Measurements from ENCODE around the gene DPF3.

The DPF3 gene

DNA sequence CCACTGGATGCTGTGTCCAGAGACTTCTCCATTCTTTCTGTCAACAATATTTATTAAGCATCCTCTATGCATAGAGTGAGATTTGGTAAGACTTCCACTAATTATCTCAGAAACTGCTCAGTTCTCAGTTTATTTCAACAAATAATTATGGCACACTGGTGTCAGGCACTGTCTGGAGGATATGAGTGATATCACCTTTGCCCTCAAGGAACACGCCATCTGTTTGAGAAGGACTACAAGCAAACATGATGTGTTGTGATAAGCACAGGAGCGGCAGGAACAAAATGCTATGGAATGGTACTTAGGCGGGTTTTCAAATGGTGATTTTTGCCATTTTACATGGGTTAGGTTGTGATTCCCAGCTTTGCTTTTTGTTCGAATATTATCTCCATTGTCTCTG, 229.2 kb downstream of the DPF3 start:
- Histone ChIP-seq H3K27me3 (replicated peaks; ENCODE audit: control insufficient read depth, insufficient read depth, low read length) (no peaks in the 10 kb centered on the region), H3K36me3 (ENCODE audit: control insufficient read depth, insufficient read depth, low read length, severe bottlenecking) (no peaks in the 10 kb centered on the region)

DNA sequence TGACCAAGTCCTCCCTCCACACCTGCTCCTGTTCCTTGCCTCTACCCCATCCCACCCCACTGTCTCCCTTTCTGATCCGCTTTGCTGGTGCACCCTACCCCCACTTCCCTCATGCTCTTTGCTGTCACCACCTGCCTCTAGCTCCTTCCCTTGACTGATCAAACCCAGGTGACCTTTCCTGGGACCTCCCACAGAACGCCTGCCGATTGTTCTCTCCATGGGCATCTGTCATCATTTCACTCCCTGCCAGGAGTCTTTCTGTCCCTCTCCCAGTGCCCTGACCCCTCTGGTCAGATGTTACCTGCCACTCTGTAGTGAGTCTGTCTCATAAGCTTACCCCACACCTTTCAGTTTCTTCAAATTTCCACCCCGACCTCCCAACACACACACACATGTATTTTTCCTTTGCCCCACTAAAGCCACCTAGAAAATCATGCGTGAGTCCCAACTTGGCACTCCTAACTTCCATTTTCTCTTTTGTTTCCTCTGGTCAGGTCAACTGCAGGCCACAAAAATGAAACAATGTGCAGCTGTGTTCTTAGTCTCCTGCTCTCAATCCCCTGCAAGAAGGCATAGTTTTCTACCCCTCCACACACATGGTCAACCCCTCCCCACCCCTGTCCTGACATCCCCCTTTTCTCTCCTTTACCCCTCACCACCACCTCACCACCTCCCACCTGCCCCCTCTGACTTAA, 229.8 kb downstream of the DPF3 start:
- Histone ChIP-seq H3K27me3 (replicated peaks; ENCODE audit: control insufficient read depth, insufficient read depth, low read length) (no peaks in the 10 kb centered on the region), H3K9ac (ENCODE audit: low read length) (no peak overlapping the region), H3K9me3 (ENCODE audit: control insufficient read depth, low read length) (no peaks in the 10 kb centered on the region), H3K4me3 (ENCODE audit: low read length) (no peak overlapping the region), H3K4me1 (ENCODE audit: control insufficient read depth, insufficient read depth, low read length) (peaks cover 13% of the 10 kb centered on the region), H3K36me3 (ENCODE audit: control insufficient read depth, insufficient read depth, low read length, severe bottlenecking) (no peaks in the 10 kb centered on the region)
- DNase-seq (ENCODE audit: low read depth) = no peak

More for the DNA sequence above, 229.2 kb downstream of the DPF3 start:
- DNase-seq (ENCODE audit: low read depth) = no peak
- Histone ChIP-seq H3K9ac (ENCODE audit: low read length) (no peak overlapping the region), H3K9me3 (ENCODE audit: control insufficient read depth, low read length) (no peaks in the 10 kb centered on the region), H3K4me1 (ENCODE audit: control insufficient read depth, insufficient read depth, low read length) (peaks cover 13% of the 10 kb centered on the region), H3K4me3 (ENCODE audit: low read length) (no peak overlapping the region)

DNA sequence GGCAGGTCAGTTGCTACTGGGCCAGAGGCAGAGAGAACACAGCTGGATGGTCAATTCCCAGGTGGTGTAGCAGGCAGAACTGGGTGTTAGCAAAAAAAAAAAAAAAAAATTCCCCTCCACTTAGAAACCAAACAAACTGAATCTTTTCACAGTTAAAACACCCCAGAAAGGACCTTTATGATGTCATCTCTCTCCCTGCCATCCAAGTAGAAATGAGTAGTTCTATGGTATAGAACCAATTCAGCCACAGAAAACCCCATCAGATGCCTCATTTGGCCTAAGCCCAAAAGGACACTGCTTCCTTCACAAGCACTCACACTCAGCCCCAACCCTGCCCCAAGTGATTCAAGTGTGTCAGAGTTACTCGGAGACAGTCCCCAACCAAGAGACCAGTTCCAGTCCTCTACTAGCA, 230.8 kb downstream of the DPF3 start:
- H3K36me3 ChIP-seq (ENCODE audit: control insufficient read depth, insufficient read depth, low read length, severe bottlenecking) = no peaks in the 10 kb centered on the region
- H3K4me1 ChIP-seq (ENCODE audit: control insufficient read depth, insufficient read depth, low read length) = peaks cover 13% of the 10 kb centered on the region
- H3K27me3 ChIP-seq (replicated peaks; ENCODE audit: control insufficient read depth, insufficient read depth, low read length) = no peaks in the 10 kb centered on the region
- no peak overlapping the region for H3K9ac ChIP-seq (ENCODE audit: low read length)
- no peak for DNase-seq (ENCODE audit: low read depth)
- H3K4me3 ChIP-seq (ENCODE audit: low read length) = no peak overlapping the region
- H3K9me3 ChIP-seq (ENCODE audit: control insufficient read depth, low read length) = no peaks in the 10 kb centered on the region

DNA sequence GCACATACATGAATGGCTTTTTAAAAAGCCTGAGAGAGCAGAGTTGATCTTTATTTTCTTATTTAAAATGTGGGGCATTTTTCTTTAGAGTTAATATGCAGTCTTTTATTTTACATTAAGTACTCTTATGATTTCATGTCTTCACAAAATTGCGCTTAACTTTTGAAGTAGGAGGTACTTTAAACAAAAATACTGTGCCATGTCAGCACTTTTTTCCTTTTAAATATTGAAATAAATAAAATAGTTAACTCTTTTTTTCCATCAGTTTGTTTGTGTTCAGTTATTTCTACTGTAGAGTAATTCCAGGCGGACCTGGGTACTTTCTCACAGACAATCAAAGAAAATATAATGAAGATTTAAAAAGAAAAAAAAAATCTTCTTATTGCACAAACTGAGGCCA, 231.7 kb downstream of the DPF3 start:
- Histone ChIP-seq H3K4me1 (ENCODE audit: control insufficient read depth, insufficient read depth, low read length) (peaks cover 15% of the 10 kb centered on the region), H3K9ac (ENCODE audit: low read length) (no peak overlapping the region), H3K4me3 (ENCODE audit: low read length) (no peak overlapping the region), H3K9me3 (ENCODE audit: control insufficient read depth, low read length) (no peaks in the 10 kb centered on the region), H3K27me3 (replicated peaks; ENCODE audit: control insufficient read depth, insufficient read depth, low read length) (no peaks in the 10 kb centered on the region), H3K36me3 (ENCODE audit: control insufficient read depth, insufficient read depth, low read length, severe bottlenecking) (no peaks in the 10 kb centered on the region)
- DNase-seq (ENCODE audit: low read depth) = no peak

DNA sequence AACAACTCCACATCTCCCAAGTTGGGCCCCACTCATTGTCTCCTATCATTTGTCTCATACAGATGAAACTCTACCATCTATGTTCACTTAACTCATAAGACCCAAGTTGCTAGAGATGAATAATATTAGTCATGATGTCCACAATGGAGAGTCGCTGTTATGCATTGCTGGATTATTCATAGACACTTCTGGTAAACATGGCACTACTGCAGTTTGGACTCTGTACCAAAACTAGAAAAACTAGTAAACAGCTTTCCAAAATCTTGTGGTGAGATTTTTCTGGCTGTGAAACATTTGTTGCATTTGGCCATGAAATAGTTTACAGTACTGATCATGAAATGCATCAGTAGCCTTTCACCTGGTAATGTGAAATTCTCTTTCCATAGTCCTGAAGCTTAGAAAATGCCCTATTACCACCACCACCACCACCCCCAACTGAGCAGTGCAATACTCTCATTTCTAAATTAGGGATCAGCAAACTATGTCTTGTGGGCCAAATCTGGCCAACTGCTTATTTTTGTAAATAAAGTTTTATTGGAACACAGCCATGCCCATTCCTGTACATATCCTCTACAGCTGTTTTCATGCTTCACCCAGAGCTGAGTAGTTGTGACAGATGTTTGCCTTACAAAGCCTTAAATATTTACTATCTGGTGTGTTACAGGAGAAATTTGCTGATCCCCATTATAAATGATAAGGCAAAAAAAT, 236.5 kb downstream of the DPF3 start:
- no peak overlapping the region for H3K4me3 ChIP-seq (ENCODE audit: low read length)
- H3K4me1 ChIP-seq (ENCODE audit: control insufficient read depth, insufficient read depth, low read length) = peaks cover 7% of the 10 kb centered on the region
- peak; percentile 42 for DNase-seq (ENCODE audit: low read depth)
- H3K36me3 ChIP-seq (ENCODE audit: control insufficient read depth, insufficient read depth, low read length, severe bottlenecking) = no peaks in the 10 kb centered on the region
- H3K9ac ChIP-seq (ENCODE audit: low read length) = no peak overlapping the region
- H3K9me3 ChIP-seq (ENCODE audit: control insufficient read depth, low read length) = no peaks in the 10 kb centered on the region
- no peaks in the 10 kb centered on the region for H3K27me3 ChIP-seq (replicated peaks; ENCODE audit: control insufficient read depth, insufficient read depth, low read length)

DNA sequence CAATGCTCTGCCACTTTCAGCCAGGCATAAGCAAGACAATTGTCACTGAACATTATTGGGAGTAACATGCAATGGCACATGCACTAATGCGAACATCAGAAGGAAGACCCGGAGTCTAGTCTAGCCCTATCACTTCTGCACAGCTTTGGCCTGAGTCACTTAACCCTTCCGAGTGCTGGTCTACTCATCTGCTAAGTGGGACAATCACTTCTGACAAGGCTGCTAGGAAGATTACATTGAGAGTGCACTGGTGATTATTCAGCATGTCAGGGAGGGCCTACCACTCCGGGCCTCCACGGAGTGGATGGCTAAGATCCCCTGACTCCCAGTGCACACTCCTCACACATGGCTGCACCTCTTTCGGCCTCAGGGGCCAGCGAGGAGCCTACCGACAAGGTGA, 240.9 kb downstream of the DPF3 start:
- Histone ChIP-seq H3K27me3 (replicated peaks; ENCODE audit: control insufficient read depth, insufficient read depth, low read length) (no peaks in the 10 kb centered on the region), H3K9ac (ENCODE audit: low read length) (no peak overlapping the region), H3K4me3 (ENCODE audit: low read length) (no peak overlapping the region), H3K9me3 (ENCODE audit: control insufficient read depth, low read length) (no peaks in the 10 kb centered on the region), H3K4me1 (ENCODE audit: control insufficient read depth, insufficient read depth, low read length) (peaks cover 17% of the 10 kb centered on the region), H3K36me3 (ENCODE audit: control insufficient read depth, insufficient read depth, low read length, severe bottlenecking) (no peaks in the 10 kb centered on the region)
- no peak for DNase-seq (ENCODE audit: low read depth)

DNA sequence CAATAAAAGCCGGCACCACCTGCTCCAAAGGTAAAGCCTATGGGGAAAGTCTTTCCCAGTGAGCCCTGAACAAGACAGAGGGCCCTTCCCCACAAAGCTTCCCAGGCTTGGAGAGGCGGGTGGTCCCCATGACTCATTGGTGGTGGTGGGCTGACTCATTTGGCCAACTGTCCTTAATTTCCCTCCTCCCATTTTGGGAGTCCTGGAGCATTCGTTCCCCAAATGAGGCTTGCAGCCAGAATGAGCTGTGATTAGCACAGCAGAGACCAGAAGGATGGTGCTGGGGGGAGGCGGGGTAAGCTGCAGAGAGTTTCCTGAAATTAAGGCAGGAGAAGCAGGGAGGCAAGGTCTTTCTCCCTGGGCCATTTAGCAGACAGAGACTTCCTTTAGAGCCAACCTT, 241.7 kb downstream of the DPF3 start:
- H3K36me3 ChIP-seq (ENCODE audit: control insufficient read depth, insufficient read depth, low read length, severe bottlenecking) = no peaks in the 10 kb centered on the region
- DNase-seq (ENCODE audit: low read depth) = no peak
- H3K9ac ChIP-seq (ENCODE audit: low read length) = no peak overlapping the region

DNA sequence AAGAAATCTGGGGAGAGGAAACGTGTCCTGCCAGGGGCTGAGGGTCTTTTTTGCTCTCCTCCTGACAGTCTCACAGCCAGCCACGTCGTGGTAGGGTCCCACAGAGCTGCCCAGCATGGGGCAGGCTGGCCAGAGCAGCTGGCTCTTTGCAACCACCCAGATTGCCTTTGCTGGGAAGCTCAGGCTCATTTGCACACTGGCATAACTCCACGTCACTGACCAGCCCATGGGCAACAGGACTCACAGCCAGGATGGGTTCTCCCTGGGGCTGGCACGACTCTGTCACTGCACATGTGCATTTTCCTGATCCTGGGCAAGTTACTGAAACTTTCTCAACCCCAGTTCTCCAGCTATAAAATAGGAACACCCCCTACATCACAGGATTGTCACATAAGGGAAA, 242.2 kb downstream of the DPF3 start:
- H3K4me1 ChIP-seq (ENCODE audit: control insufficient read depth, insufficient read depth, low read length) = peaks cover 17% of the 10 kb centered on the region
- H3K27me3 ChIP-seq (replicated peaks; ENCODE audit: control insufficient read depth, insufficient read depth, low read length) = no peaks in the 10 kb centered on the region
- H3K36me3 ChIP-seq (ENCODE audit: control insufficient read depth, insufficient read depth, low read length, severe bottlenecking) = no peaks in the 10 kb centered on the region
- DNase-seq (ENCODE audit: low read depth) = no peak
- H3K9ac ChIP-seq (ENCODE audit: low read length) = no peak overlapping the region
- H3K4me3 ChIP-seq (ENCODE audit: low read length) = no peak overlapping the region
- H3K9me3 ChIP-seq (ENCODE audit: control insufficient read depth, low read length) = no peaks in the 10 kb centered on the region

More for the DNA sequence above, 241.7 kb downstream of the DPF3 start:
- no peaks in the 10 kb centered on the region for H3K9me3 ChIP-seq (ENCODE audit: control insufficient read depth, low read length)
- no peak overlapping the region for H3K4me3 ChIP-seq (ENCODE audit: low read length)
- no peaks in the 10 kb centered on the region for H3K27me3 ChIP-seq (replicated peaks; ENCODE audit: control insufficient read depth, insufficient read depth, low read length)
- peaks cover 17% of the 10 kb centered on the region for H3K4me1 ChIP-seq (ENCODE audit: control insufficient read depth, insufficient read depth, low read length)

DNA sequence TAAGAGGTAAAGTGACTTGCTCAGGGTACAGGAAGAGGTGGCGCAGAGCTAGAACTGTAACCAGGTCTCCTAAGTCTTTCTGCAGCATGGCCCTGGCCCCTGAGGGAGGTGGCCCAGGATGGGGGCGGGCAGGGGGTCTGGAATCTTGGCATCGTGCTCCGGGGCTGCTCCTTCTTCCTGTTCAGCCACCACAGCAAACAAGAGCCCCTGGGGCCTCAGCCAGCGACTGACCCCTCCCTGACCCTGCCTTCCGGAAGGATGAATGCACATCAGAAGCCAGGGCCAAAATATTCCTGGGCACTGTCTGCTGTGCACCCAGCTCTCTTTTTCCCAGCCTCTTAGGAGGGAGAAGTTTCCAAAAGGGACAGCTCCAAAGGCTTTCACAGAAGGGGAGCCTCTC, 242.8 kb downstream of the DPF3 start:
- Histone ChIP-seq H3K4me3 (ENCODE audit: low read length) (no peak overlapping the region), H3K4me1 (ENCODE audit: control insufficient read depth, insufficient read depth, low read length) (peaks cover 18% of the 10 kb centered on the region), H3K9me3 (ENCODE audit: control insufficient read depth, low read length) (no peaks in the 10 kb centered on the region), H3K27me3 (replicated peaks; ENCODE audit: control insufficient read depth, insufficient read depth, low read length) (no peaks in the 10 kb centered on the region), H3K9ac (ENCODE audit: low read length) (no peak overlapping the region), H3K36me3 (ENCODE audit: control insufficient read depth, insufficient read depth, low read length, severe bottlenecking) (no peaks in the 10 kb centered on the region)
- no peak for DNase-seq (ENCODE audit: low read depth)

DNA sequence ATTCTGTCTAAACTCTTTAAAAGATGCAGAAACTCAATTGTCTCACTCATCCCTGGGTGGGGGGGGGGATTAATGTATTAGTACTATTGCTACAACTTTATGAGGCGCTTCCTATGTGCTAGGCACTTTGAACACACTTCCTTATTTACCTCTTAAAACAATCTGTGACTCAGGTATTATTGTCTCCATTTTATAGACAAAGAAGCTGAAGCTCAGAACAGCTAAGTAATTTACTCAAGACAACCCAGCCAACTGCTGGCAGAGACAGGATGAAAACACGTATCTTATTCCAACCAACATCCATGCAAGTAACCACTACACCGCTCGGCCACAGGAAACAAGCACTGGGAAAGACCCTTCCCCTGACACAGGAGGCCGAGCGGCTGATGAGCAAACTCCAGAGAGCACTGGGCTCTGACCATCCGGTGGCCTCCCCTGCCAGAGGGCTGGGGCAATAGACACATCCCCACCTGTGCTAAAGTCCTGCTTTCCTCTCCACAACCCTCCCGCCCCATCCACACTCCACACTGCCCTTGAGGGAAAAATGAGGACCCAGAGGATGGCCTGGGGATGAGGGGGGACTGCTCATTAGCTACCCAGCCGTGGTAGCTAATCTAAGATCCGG, 244.2 kb downstream of the DPF3 start:
- Histone ChIP-seq H3K9ac (ENCODE audit: low read length) (no peak overlapping the region), H3K4me1 (ENCODE audit: control insufficient read depth, insufficient read depth, low read length) (peaks cover 18% of the 10 kb centered on the region), H3K9me3 (ENCODE audit: control insufficient read depth, low read length) (no peaks in the 10 kb centered on the region), H3K4me3 (ENCODE audit: low read length) (no peak overlapping the region), H3K27me3 (replicated peaks; ENCODE audit: control insufficient read depth, insufficient read depth, low read length) (no peaks in the 10 kb centered on the region), H3K36me3 (ENCODE audit: control insufficient read depth, insufficient read depth, low read length, severe bottlenecking) (no peaks in the 10 kb centered on the region)
- no peak for DNase-seq (ENCODE audit: low read depth)

DNA sequence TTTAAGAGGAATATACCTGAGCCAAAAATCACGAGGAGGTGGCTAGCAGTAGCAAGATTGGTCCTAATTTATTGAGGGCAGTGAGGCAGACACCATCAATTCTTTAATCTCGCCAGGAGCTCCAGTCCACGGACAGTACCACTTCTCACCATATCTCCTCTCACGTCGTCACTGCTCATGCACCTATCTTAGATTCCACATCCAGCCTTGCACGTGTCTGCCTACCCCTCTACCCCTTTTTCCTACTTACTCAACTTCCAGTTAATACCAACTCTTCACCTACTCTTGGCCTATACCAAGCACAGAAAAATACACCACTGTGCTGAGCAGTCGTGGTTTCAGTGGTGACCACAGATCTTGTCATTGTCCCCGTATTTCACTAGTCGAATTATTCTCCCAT, 246.1 kb downstream of the DPF3 start:
- Histone ChIP-seq H3K4me3 (ENCODE audit: low read length) (no peak overlapping the region), H3K4me1 (ENCODE audit: control insufficient read depth, insufficient read depth, low read length) (peaks cover 30% of the 10 kb centered on the region), H3K9ac (ENCODE audit: low read length) (no peak overlapping the region), H3K9me3 (ENCODE audit: control insufficient read depth, low read length) (no peaks in the 10 kb centered on the region), H3K36me3 (ENCODE audit: control insufficient read depth, insufficient read depth, low read length, severe bottlenecking) (no peaks in the 10 kb centered on the region), H3K27me3 (replicated peaks; ENCODE audit: control insufficient read depth, insufficient read depth, low read length) (no peaks in the 10 kb centered on the region)
- DNase-seq (ENCODE audit: low read depth) = no peak
